ENCODE data around the gene CDK4.

The CDK4 gene

GRCh38 chr12:57735952-57736740, 16.0 kb downstream of the CDK4 start:
- CTCF ChIA-PET, result interaction anchor here (1.2 kb wide), 1 partner anchor 14 kb away, joined by 4 read pairs; no protein-coding TSS in a partner anchor
- no peak overlapping the region for H3K4me3 Mint-ChIP-seq
- H3K27ac Mint-ChIP-seq, result no peak overlapping the region
- no peak for DNase-seq
- no peaks in the 10 kb centered on the region for H3K9me3 Mint-ChIP-seq
- H3K27me3 Mint-ChIP-seq, result no peaks in the 10 kb centered on the region
- H3K4me1 Mint-ChIP-seq, result peaks cover 27% of the 10 kb centered on the region
- peaks cover 49% of the 10 kb centered on the region for H3K36me3 Mint-ChIP-seq

- Mint-ChIP-seq H3K4me3 (no peak overlapping the region), H3K9me3 (no peaks in the 10 kb centered on the region), H3K27ac (no peak overlapping the region), H3K27me3 (no peaks in the 10 kb centered on the region), H3K4me1 (peaks cover 20% of the 10 kb centered on the region), H3K36me3 (peaks cover 56% of the 10 kb centered on the region)
- no peak for DNase-seq
- CTCF ChIA-PET, result interaction anchor here (1.1 kb wide), 1 partner anchor 32 kb away, joined by 3 read pairs; no protein-coding TSS in a partner anchor
These were observed 16.8 kb downstream of the CDK4 start for GRCh38 chr12:57735198-57735855.

DNA sequence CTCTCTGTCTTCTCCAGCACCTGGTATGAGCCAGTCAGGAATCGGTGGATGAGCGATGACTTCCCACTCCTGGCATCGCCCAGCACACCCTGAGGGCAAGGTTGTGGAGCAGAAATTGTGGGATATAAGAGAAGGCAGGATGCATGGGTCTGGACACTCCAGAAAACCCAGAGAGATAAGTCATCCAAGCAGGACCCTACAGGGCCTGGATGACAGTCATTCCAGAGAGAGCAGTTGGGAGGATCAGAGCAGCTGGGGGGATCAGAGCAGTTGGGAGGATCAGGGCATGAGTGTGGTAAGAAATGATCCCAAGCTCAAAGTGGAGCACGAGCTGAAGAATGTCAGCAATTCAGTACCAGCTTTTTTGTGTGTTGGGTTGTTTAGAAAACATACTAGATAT, 17.5 kb downstream of the CDK4 start:
- no peak for DNase-seq
- CTCF ChIA-PET, result interaction anchor here (1.1 kb wide), 1 partner anchor 32 kb away, joined by 3 read pairs; no protein-coding TSS in a partner anchor
- no peak overlapping the region for H3K27ac Mint-ChIP-seq
- no peak overlapping the region for H3K4me3 Mint-ChIP-seq
- peaks cover 14% of the 10 kb centered on the region for H3K4me1 Mint-ChIP-seq
- no peaks in the 10 kb centered on the region for H3K27me3 Mint-ChIP-seq
- H3K9me3 Mint-ChIP-seq, result no peaks in the 10 kb centered on the region
- H3K36me3 Mint-ChIP-seq, result peaks cover 61% of the 10 kb centered on the region

DNA sequence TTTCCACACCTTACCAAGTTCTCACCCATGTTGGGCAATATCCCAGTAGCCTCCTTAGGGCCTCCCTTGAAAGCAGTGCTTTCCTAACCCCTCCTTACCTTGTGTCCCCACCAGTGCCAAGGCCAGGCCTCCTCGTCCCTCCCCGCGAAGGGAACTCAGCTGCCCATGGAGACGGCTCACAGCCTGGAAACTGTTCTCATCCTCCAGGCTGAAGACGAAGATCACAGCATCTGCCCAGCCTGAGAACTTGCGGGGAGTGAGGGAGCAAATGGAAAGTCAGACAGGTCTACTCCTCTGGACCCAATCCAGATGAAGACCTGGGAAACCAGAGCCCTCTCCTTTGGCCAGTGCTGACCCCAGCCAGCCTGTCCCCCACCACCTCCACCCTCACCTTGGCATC, 18.2 kb downstream of the CDK4 start:
- H3K4me3 Mint-ChIP-seq, result no peak overlapping the region
- CTCF ChIA-PET, result no interaction called here
- H3K27ac Mint-ChIP-seq, result no peak overlapping the region

GRCh38 chr12:57732726-57733593, 19.1 kb downstream of the CDK4 start:
- Mint-ChIP-seq H3K27me3 (no peaks in the 10 kb centered on the region), H3K27ac (no peak overlapping the region), H3K4me3 (no peak overlapping the region), H3K4me1 (peaks cover 6% of the 10 kb centered on the region), H3K36me3 (peaks cover 63% of the 10 kb centered on the region), H3K9me3 (no peaks in the 10 kb centered on the region)
- CTCF ChIA-PET, result interaction anchor here (1.1 kb wide), 1 partner anchor 9 kb away, joined by 3 read pairs; no protein-coding TSS in a partner anchor
- no peak for DNase-seq

More for the DNA sequence above, 18.2 kb downstream of the CDK4 start:
- Mint-ChIP-seq H3K4me1 (peaks cover 7% of the 10 kb centered on the region), H3K9me3 (no peaks in the 10 kb centered on the region), H3K27me3 (no peaks in the 10 kb centered on the region), H3K36me3 (peaks cover 59% of the 10 kb centered on the region)
- DNase-seq, result no peak

GRCh38 chr12:57732270-57732669, 19.8 kb downstream of the CDK4 start:
- Mint-ChIP-seq H3K36me3 (peaks cover 67% of the 10 kb centered on the region), H3K4me3 (no peak overlapping the region), H3K4me1 (peaks cover 6% of the 10 kb centered on the region), H3K9me3 (no peaks in the 10 kb centered on the region), H3K27ac (no peak overlapping the region), H3K27me3 (no peaks in the 10 kb centered on the region)
- DNase-seq, result no peak
- CTCF ChIA-PET, result interaction anchor here (0.8 to 1.1 kb wide), 2 partner anchors 9 to 34 kb away, joined by 3 read pairs; partner anchors contain the start of gene CYP27B1

DNA sequence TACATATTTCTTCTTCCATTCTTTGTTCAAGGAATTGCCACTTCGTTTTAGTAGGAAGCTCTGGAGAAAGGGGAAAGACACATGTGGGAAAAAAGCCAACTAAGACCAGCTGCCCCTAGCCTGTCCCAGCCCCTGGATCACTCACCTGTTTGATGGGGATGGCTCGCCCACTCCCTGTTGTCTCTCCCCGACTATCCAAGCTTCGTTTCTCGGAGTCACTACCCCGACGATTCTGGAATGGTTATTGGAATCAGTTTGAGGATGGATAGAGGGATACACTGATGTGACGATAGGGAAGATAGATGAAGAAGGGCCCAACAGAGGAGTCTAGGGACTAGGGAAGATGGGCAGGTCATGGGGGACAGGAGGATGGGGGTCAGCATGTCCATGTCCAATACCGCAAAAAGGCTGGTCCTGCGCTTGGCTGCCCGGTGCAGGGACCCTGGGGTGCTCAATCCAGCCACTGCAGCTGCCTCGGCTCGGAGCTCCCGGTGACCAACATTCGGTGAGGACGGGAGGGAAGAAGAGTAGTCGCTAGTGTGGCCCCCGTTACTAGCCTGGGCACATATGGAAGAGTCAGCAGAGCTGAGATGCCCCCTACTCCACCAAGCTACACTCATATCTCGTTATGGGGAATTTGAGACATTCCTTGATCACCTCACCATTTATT, 20.6 kb downstream of the CDK4 start:
- H3K27me3 Mint-ChIP-seq, result no peaks in the 10 kb centered on the region
- no peak for DNase-seq
- H3K4me3 Mint-ChIP-seq, result no peak overlapping the region
- H3K4me1 Mint-ChIP-seq, result peaks cover 3% of the 10 kb centered on the region
- no peaks in the 10 kb centered on the region for H3K9me3 Mint-ChIP-seq
- CTCF ChIA-PET, result interaction anchor here (0.8 to 1.1 kb wide), 2 partner anchors 10 to 35 kb away, joined by 3 read pairs; partner anchors contain the start of gene CYP27B1
- no peak overlapping the region for H3K27ac Mint-ChIP-seq
- peaks cover 66% of the 10 kb centered on the region for H3K36me3 Mint-ChIP-seq

GRCh38 chr12:57730336-57731067, 21.6 kb downstream of the CDK4 start:
- no peak for DNase-seq
- H3K4me3 Mint-ChIP-seq, result no peak overlapping the region
- H3K27ac Mint-ChIP-seq, result no peak overlapping the region
- peaks cover 4% of the 10 kb centered on the region for H3K4me1 Mint-ChIP-seq
- H3K36me3 Mint-ChIP-seq, result peaks cover 64% of the 10 kb centered on the region
- no peaks in the 10 kb centered on the region for H3K27me3 Mint-ChIP-seq
- H3K9me3 Mint-ChIP-seq, result no peaks in the 10 kb centered on the region
- CTCF ChIA-PET, result no interaction called here

DNA sequence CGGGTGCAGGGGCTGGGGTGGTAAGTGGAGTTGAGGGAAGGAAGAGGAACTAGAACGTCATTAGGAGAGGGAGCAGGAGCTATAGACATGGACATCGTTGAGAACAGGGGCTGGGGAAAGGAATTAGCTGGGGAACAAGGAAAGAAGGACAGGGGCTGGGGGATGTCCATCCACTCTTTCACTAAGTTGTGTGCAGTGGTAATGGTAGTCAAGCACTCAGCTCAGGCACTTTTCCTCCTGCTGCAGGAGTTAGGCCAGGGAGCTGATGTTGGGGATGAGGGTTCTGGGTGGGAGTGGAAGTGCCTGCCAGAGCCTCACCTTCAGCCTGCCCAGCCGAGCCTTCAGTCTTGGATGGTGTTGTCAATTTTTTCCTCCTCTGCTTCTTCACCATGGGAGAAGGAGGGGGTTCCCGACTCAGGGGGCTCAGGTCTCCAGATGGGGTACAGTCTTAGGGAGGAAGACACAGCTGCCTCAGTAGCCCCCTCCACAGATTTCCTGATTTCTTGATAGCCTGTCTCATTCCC, 22.7 kb downstream of the CDK4 start:
- Mint-ChIP-seq H3K27ac (no peak overlapping the region), H3K36me3 (peaks cover 63% of the 10 kb centered on the region), H3K4me3 (no peak overlapping the region), H3K9me3 (no peaks in the 10 kb centered on the region), H3K4me1 (peaks cover 7% of the 10 kb centered on the region), H3K27me3 (no peaks in the 10 kb centered on the region)
- CTCF ChIA-PET, result no interaction called here
- DNase-seq, result no peak

DNA sequence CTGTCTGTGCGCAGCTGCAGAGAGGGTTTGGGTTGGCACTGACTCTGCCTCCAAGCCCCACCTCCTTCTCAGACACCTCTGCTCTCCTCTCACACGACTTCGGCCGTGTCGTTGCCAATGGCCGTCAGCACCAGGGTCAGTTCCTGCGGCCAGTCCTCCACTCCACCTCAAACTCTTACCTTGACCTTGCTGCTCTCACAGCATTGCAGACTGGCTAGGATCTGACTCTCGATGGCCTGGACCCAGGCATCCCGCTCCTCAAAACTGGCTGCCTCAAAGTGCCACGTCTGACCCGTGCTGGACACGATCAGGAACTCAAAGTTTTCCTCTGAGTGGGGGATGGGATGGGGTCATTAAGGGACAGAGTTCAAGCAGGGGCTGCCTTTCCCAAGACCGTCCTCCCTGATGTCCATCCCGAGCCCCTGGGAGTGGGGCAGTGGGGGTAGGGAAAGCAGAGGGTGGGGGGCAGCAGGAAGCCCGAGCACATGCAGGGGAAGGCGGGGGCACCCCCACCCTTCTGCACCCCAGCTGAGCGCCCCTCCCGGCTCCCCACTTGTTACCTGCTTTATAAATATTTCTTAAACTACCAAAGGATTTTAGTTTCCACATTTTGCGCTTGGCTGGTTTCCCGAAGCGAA, 24.2 kb downstream of the CDK4 start:
- CTCF ChIA-PET, result no interaction called here
- peaks cover 58% of the 10 kb centered on the region for H3K36me3 Mint-ChIP-seq
- no peak overlapping the region for H3K27ac Mint-ChIP-seq
- no peak for DNase-seq
- H3K27me3 Mint-ChIP-seq, result no peaks in the 10 kb centered on the region
- H3K4me3 Mint-ChIP-seq, result no peak overlapping the region
- H3K9me3 Mint-ChIP-seq, result no peaks in the 10 kb centered on the region
- H3K4me1 Mint-ChIP-seq, result peaks cover 7% of the 10 kb centered on the region

- CTCF ChIA-PET, result no interaction called here
- Mint-ChIP-seq H3K4me1 (peaks cover 7% of the 10 kb centered on the region), H3K4me3 (no peak overlapping the region), H3K27ac (no peak overlapping the region), H3K36me3 (peaks cover 52% of the 10 kb centered on the region), H3K27me3 (no peaks in the 10 kb centered on the region), H3K9me3 (no peaks in the 10 kb centered on the region)
- no peak for DNase-seq
These were observed 25.0 kb downstream of the CDK4 start for GRCh38 chr12:57726884-57727757.
